GM21576 (cell line): Measurements from ENCODE around the gene SMIM35.
"Not testable (repeated sequence)": the region's sequence is repeated elsewhere in the genome, so short reads cannot be mapped to it uniquely, and the experiment has no call there.

Experiments used
- ATAC-seq: cut with Tn5 transposase; IDR thresholded peaks from one replicate; pipeline ENCODE4 v1.9.1; 2021; ENCODE audit warnings: mild to moderate bottlenecking, moderate library complexity; ENCODE audit not compliant: unreplicated experiment

The SMIM35 gene

DNA sequence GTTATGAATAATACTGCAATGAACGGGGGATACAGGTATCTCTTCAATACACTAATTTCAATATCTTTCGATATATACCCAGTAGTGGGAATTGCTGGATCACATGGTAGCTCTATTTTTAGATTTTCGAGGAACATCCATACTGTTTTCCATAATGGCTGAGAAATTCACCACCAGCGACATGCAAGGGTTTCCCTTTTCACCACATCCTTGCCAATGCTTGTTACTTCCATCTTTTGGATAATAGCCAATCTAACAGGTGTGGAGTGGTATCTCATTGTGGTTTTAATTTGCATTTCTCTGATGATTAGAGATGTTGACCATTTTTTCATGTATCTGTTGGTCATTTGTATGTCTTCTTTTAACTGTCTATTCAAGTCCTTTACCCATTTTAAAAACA lies 94.6 kb downstream of the SMIM35 start:
- no peak for ATAC-seq

DNA sequence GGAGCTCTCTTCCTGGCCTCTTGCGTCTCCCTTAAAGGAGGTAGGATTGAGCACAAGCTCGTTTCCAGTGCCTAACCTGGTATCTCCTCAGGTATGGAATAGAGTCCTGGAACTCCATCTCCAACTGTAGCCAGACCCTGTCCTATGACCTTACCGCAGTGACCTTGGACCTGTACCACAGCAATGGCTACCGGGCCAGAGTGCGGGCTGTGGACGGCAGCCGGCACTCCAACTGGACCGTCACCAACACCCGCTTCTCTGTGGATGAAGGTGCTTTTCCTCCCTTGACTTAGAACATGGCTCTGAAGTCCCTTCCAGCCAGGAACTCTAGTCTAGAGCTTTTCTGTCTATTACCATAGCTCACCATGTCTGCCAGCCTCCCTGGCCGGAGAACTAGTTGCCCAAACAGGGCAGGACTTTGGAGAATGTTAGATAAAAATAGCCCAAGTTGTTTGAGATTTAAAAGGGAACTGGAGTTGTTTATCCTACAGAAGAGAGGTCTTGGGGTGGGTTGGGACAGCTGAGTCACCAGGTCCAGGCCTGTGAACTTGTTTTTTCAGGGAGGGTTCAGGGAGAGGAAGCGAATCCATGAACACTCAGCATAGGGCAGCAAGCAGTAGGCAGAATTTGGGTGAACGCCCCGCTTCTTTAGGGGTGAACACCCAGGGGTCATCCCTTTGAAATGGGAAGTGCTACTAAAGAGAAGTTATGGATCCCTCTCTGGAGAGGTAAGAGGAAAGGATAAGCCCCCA lies 97.2 kb downstream of the SMIM35 start:
- ATAC-seq: no peak

DNA sequence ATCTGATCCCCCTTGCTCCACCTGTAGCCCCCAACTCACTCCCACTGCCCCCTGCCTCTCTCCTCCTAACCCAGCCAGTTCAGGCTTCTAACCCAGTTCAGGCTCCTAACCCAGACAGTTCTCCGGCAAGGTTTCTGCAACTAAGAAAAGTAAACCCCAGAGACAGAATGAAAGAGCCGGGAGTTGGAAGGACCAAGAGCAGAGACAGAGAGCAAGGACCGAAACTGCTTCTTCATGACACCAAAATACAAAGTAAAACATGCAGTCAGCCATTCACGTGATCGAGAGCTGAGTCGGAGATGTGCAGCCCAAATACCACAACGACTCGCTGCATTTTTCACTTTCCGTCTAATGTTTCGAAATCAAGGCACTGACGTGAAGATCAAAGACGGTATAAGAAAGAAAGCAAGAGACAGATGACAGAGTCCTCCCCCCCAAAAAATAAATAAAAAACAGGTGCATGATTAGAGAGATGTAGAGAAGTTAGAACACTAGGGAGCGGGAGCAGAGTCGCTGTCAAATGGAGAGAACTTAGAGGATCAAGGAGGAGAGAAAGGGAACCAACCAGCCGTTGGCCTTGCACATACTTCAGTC lies 99.7 kb downstream of the SMIM35 start:
- ATAC-seq: peak; percentile 39

DNA sequence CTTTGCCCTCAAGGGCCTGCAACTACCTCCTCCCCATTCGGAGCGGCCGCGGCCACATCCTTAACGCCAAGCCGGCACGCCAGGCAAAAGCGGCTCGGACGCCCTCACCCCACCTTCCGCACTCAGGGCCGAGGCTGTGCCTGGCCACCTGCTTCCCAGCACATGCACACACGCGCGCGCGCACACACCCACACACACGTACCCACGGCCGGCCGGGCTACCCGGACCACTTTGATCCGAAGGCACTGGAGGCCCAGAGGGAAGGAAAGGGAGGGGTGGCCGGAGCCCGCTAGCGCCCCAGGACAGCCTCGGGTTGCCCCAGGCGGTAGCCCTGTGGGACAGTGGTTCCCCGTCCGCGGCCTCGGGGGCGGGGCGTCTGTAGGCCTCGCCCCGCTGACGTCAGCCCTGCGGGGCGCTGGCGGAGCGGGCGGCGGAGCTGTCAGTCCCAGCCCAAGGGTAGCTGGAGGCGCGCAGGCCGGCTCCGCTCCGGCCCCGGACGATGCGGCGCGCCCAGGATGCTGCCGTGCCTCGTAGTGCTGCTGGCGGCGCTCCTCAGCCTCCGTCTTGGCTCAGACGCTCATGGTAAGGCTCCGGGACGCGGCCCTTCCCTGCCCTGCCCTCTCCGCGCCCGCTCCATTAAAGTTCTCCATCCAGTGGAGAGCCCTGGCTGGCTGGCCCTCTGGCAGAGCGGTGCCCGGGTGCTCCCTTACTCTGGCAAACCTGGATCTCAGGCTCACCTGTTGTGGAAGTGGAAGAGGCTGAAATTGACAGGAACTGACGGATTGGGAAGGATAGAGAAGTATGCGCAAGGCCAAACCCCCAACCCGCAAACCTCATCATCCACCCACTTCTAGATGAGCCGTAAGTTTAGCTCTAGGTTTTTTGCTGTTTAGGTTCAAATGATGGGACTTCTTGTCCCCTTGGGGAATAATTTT lies 100.5 kb downstream of the SMIM35 start, which contains the start of gene IL10RA:
IL10RA (plus strand) TSS at position 442 of the 935 bp plus-strand sequence; CDS start at position 516, 74 bp downstream.
- ATAC-seq: peak; percentile 87

DNA sequence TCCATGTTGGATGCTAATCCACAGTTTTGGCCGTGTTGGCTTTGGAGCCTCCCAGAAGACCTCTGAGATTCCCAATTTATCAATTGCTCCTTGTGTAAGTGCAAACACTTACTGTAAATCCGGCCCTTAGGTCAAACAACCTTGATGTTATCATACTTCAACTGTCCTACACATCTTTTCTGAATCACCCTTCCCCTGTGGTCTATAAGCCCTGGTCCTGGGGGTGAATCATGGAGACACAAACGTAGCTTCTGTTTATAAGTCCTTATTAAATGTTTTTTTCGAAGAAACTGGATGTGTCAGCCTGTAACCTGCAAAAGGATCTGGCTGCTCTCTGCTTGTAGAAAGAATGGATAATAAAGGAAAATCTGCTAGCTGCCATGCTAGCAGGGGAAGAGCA lies 102.3 kb downstream of the SMIM35 start:
- ATAC-seq: no peak

DNA sequence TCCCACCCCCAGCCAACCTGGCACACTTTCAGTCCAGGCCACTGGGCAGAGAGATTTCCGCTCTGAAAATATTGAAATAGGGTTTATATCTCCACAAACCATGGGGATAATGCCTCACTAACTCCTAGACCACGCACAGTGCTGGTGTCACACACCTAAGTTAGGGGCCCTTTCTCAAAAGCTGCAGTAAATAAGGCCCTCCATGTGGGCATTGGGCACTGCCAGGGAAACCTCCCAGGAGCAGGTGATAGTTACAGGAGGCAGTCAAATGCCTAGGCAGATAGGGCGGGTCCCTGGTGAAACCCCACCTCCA lies 103.6 kb downstream of the SMIM35 start:
- ATAC-seq: no peak

DNA sequence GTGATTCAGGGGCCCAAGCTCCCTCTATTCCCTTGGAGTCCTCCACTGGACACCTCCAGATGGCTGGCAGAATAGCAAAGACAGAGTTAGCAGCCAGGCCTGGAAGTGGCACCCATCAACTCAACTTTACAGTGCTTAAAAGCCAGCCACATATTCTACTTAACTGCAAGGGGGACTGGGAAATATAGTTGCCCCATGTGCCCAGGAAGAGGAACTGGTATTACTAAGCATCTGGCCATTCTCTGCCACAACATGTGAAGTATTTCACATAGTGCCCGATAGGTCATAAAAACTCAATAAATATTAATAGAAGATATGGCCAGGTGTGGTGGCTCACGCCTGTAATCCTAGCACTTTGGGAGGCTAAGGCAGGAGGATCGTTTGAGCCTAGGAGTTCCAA lies 106.0 kb downstream of the SMIM35 start:
- ATAC-seq: no peak

DNA sequence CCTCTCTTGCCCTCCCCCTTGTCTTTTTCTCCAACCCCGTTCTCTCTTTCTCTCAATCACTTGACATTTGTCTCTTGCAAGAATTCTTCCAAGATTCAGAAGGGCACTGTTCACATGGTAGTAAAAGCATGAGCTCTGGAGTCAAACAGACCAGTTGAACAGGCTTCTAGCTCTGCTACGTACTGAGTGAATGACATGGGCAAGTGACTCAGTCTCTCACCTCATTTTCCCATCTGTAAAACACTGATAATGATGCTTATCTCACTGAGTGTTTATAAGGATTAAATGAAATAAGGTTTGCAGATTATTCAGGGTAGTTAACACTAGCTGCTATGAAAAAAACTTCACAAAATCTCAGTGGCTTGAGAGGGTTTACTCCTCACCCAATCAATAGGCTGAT lies 106.5 kb downstream of the SMIM35 start:
- no peak for ATAC-seq

DNA sequence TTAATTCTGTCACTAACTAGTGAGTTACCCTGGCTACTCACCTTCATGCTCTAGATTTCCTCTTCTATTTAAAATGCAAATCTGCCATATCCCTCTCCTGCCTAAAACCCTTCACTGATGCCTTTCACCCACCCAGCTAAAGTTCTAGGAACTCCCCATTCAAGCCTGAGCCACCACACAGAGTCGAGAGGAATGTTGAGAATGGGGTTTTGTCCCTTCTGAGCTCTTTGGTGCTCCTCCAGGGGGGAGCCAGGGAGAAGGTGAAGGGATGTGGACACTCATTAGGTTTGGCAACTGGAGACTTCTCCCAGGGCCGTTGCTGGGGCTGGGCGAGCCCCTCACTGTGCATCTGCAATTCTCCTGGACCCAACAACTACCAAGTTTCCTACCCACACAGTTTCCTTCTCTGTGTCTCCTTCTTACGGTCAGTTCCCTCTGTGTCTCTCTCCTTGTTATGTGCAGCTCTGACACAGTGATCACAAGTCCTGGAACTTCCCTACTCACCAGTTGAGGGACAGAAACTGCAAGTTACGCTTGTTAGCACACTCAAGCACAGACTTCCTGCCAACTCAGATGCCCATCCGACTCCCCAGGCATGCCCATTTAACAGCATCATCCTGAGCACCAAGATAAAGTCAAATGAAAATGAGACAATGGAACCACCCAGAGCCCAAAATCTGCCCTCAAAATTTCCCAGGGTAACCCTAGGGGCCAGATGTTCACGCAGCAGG lies 107.1 kb downstream of the SMIM35 start:
- peak; percentile 60 for ATAC-seq

DNA sequence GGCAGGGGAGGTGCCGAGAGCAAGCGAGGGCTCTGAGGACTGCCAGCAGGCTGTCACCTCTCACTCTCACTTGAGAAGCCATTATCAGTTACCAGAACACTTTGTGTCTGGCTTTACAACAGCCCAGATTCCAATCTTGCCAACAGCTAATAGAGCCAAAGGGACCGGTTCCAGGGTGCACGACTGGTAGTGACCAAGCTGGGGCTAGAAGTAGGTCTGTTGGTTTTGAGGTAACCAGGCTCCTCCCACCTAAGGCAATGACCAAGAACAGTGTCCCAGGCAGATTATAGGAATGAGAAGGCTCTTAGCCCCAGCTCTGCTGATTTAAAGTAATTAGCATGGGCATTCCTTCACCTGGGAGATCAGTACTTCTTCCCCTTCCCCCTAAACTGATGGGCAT lies 107.8 kb downstream of the SMIM35 start:
- no peak for ATAC-seq

DNA sequence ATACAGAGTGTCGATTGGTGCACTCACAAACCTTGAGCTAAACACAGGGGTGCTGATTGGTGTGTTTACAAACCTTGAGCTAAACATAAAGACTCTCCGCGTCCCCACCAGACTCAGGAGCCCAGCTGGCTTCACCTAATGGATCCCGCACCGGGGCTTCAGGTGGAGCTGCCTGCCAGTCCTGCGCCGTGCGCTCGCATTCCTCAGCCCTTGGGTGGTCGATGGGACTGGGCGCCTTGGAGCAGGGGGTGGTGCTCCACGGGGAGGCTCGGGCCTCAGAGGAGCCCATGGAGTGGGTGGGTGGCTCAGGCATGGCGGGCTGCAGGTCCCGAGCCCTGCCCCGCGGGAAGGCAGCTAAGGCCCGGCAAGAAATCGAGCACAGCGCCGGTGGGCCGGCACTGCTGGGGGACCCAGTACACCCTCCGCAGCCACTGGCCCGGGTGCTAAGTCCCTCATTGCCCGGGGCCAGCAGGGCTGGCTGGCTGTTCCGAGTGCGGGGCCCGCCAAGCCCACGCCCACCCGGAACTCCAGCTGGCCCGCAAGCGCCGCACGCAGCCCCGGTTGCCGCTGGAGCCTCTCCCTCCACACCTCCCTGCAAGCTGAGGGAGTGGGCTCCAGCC lies 108.4 kb downstream of the SMIM35 start:
- ATAC-seq: not testable (repeated sequence)

DNA sequence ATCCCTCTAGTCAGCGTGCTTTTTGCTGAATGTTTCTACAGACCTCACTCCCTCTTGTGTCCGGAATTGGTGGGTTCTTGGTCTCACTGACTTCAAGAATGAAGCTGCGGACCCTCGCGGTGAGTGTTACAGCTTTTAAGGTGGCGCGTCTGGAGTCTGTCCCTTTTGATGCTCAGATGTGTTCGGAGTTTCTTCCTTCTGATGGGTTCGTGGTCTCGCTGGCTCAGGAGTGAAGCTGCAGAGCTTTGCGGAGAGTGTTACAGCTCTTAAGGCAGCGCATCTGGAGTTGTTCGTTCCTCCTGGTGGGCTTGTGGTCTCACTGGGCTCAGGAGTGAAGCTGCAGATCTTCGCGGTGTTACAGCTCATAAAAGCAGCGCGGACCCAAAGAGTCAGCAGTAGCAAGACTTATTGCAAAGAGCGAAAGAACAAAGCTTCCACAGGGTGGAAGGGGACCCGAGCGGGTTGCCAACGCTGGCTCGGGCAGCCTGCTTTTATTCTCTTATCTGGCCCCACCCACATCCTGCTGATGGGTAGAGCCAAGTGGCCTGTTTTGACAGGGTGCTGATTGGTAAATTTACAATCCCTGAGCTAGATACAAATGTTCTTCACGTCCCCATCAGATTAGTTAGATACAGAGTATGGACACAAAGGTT lies 109.0 kb downstream of the SMIM35 start:
- not testable (repeated sequence) for ATAC-seq

DNA sequence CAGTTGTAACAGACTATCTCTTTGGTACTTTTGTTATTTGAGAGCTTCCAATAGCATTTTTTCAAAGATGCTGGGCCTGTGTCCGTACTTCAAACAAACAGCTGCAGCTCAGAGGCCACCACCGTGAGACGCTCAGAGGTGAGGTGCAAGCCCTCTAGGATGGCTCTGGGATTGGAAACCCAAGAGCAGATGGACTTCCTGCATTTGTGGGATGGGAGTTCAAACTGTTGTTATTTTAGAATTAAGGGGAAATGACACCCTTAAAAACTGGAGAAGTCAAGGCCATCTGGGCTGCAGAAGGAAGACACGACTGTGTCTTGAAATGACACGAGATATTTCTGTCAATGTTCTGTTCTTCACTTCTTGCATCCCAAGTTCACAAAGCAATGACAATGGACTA lies 109.7 kb downstream of the SMIM35 start:
- no peak for ATAC-seq

DNA sequence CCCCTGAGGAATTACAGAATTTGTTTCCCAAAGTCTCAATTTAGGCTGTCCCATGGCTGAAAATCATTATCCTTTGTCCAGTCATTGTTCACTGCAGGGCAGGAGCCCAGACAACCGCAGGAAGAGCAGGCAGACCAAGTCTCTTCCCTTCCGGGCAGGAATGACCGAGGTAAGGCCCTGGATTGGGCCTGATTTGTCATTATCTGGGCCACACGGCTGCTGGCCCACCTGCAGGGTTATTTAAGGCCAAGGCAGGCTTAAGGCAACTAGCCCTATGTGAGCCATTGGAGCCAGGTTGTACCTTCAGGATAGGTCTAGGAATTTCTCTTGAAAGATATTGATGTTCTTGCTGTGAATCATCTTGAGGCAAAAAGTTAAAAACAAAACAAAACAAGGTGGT lies 110.3 kb downstream of the SMIM35 start:
- ATAC-seq: no peak

DNA sequence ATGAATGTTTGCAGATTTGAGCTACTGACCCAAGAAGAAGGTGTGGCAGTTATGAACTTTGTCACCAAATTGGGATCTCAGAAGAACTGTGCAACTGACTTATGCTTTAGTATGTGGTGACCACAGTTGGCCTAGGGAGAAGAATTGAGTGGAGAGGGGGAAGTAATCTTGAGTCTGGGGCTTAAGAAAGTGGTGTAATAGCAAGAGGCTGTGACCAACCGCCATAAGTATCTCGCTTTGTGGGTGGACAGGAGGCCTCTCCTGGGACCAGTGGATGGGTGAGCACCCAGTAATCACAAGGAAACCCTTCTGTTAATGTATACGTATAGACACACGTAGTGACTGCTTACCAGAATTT lies 113.3 kb downstream of the SMIM35 start:
- ATAC-seq: no peak

DNA sequence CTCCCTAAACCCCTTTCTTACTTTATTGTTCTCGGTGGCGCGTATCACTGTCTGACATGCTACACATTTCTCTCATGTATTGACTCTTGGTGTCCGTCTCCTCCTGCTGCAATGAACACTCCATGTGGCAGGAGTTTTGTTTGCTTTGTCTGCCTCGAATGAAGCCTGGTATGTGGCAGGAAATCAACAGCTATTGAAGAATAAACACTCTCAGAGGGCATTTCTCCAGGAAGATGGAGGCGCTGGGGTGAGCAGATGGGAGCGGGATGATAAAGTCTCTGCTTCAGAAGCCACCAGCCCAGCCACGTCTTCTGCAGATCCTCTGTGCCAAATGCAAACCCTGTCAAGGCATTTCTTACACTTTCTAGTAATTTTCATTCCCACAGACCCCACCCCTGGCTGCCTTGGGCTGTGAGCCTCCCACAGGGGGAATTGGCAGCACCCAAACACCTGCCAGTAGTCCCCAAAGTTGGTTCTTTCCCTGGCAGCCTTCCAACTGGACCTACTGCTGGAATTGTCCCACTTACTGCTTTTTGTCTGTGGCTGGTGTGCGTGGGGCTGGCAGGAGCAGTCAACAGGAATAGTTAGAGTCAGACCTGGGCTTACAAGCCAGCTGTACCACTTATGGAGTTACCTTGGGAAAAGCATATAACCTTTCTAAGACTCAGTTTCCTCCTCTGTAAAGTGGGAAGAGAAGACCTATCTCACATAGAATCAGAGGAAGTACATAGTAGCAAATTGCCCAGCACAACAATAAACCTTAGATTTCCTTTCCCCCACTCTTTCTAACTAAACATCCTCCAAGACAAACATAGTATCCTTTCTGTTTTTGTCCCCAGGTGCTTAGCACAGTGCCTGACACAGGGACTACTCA lies 113.9 kb downstream of the SMIM35 start:
- ATAC-seq: no peak

DNA sequence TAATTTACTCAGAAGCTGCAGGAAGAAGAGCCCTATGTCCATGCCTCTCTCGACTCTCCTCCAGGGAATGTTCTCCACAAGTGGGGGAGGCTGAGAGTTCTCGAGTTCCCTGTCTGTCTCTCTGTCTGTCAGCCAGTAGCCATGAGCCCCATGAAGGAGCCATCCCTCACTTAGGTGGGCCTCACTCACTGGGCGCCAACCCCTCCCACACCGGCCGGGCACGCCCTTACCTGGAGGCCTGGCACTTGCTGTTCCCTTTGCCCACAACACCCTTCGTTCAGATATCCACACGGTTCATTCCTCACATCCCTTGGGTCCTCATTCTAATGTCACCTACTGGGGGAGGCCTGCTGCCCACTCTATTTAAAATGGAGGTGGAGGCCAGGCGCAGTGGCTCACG lies 114.7 kb downstream of the SMIM35 start:
- no peak for ATAC-seq

DNA sequence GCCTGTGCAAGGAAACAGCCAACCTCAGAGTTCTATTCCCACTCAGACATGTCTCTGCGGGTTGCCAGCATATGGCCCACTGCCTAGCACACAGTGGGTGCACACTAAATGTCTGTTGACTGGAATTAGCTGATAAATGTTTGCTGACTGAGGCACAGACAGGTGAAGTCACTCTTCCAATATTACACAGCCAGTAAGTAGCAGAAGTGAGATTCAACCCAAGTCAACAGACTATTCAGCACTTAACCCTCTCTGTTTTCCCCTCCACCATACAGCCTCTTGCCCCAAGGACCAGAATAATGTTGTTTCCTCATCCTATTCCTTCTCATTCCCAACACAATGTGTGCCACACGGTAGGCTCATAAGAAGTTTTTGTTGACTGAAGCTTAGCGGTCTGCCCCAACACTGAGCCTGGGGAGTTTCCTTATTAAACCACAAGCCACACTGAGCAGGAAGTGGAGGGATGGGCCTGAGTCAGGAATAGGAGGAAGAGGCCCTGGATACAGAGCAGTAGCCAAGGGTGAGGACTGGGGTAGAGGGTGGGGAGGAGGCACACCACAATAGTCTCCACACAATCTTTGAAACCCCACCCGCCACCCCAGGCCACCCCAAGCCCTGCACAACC lies 116.3 kb downstream of the SMIM35 start:
- ATAC-seq: no peak
